Sigmoid colon (tissue), 7 donors: ENCODE data around the gene B2M. TPM values are rescaled to one million over a fixed set of nuclear protein-coding genes. Genes with fewer than 3 reads are reported as not detected.
"Not testable (repeated sequence)": the region's sequence is repeated elsewhere in the genome, so short reads cannot be mapped to it uniquely, and the experiment has no call there.

Experiments used
- DNase-seq: peaks from one replicate; pipeline ENCODE4 v3.0.0-alpha.2; 2019
- H3K27ac ChIP-seq, 4 donors: fragments of 200-600 bp; sonication (generic); one replicate each; pipeline ENCODE4 v1.5.1; 2016 to 2019; ENCODE audit warnings: mild to moderate bottlenecking in 1 of 4
- H3K27me3 ChIP-seq, 3 donors: fragments of 200-600 bp; sonication (generic); one replicate each; pipeline ENCODE4 v1.5.1; 2019; ENCODE audit warnings: mild to moderate bottlenecking in 1 of 3
- H3K36me3 ChIP-seq, 4 donors: fragments of 200-600 bp; sonication (generic); one replicate each; pipeline ENCODE4 v1.5.1; 2016 to 2019
- H3K4me1 ChIP-seq, 4 donors: fragments of 200-600 bp; sonication (generic); one replicate each; pipeline ENCODE4 v1.5.1; 2017 to 2019
- H3K4me3 ChIP-seq, 4 donors: fragments of 200-600 bp; sonication (generic); one replicate each; pipeline ENCODE4 v1.5.1; 2017 to 2019; ENCODE audit warnings: mild to moderate bottlenecking in 2 of 4, moderate library complexity in 1 of 4
- H3K9me3 ChIP-seq, 4 donors: fragments of 200-600 bp in 3 of 4; sonication (generic) in 3 of 4; one replicate each; pipeline versions ENCODE4 v1.5.1 to v1.6.1; 2013 to 2019
- EP300 ChIP-seq, 4 donors: sonication (generic); formaldehyde crosslinking; IDR thresholded peaks; one replicate each; pipeline ENCODE4 v1.6.1; 2017; ENCODE audit warnings: antibody characterized with exemption in 4 of 4
- POLR2A ChIP-seq, 2 donors: fragments of 450-650 bp; IDR thresholded peaks; one replicate each; pipeline ENCODE4 v1.6.1; 2016; ENCODE audit warnings: antibody characterized with exemption in 2 of 2, mild to moderate bottlenecking in 2 of 2, moderate library complexity in 2 of 2
- POLR2AphosphoS5 ChIP-seq, 4 donors: sonication (generic); formaldehyde crosslinking; IDR thresholded peaks; one replicate each; pipeline ENCODE4 v1.6.1; 2017; ENCODE audit warnings: antibody characterized with exemption in 4 of 4
- WGBS, 2 donors: extraction: QIAGEN DNeasy Blood & Tissue Kit; methylation state at CpG; one replicate each; pipeline ENCODE4 v1.1.7; 2013; 5-methylcytosine and 5-hydroxymethylcytosine counted together
- intact Hi-C: fragments of 100-400 bp; cut with DNase I; formaldehyde crosslinking; loops from one replicate; pipeline ENCODE4 v1.15.1; 2023
- polyA plus RNA-seq, 3 donors: library from polyadenylated mRNA; stranded (reverse); fragments of 200-250 nt; gene quantifications; one replicate each; pipeline ENCODE4 v1.2.3, GENCODE V29; 2013
- total RNA-seq, 4 donors: library from RNA; depleted of rRNA; stranded (reverse); fragments of >200 nt; gene quantifications; one replicate each; pipeline ENCODE4 v1.1.0, GENCODE V29; 2016
- TF ChIP-seq, protein P1 (sequence below), 4 experiments: fragments of 450-650 bp in 3 of 4; fragments of 200-600 bp in 1 of 4; IDR thresholded peaks; one replicate each; pipeline ENCODE4 v1.5.1; 2016 to 2019; ENCODE audit warnings: antibody characterized with exemption in 4 of 4, mild to moderate bottlenecking in 3 of 4, moderate library complexity in 2 of 4
- donor health status: healthy with polysubstance abuse.
- donor health status: Bipolar disorder and iron deficiency.
- donor health status: healthy.

Gene B2M
- total and polyA plus RNA-seq, 7 donors, result 1,906 to 8,584 (median 2,799) TPM

- Histone ChIP-seq H3K27me3 (no peaks in the 10 kb centered on the region), H3K36me3 (no peaks in the 10 kb centered on the region), H3K4me1 (no peaks in the 10 kb centered on the region), H3K4me3 (no peak overlapping the region), H3K27ac (no peak overlapping the region), H3K9me3 (no peaks in the 10 kb centered on the region)
- TF ChIP-seq EP300 (IDR thresholded peaks at IDR 0.05), result no peak
- TF ChIP-seq, protein P1, sequence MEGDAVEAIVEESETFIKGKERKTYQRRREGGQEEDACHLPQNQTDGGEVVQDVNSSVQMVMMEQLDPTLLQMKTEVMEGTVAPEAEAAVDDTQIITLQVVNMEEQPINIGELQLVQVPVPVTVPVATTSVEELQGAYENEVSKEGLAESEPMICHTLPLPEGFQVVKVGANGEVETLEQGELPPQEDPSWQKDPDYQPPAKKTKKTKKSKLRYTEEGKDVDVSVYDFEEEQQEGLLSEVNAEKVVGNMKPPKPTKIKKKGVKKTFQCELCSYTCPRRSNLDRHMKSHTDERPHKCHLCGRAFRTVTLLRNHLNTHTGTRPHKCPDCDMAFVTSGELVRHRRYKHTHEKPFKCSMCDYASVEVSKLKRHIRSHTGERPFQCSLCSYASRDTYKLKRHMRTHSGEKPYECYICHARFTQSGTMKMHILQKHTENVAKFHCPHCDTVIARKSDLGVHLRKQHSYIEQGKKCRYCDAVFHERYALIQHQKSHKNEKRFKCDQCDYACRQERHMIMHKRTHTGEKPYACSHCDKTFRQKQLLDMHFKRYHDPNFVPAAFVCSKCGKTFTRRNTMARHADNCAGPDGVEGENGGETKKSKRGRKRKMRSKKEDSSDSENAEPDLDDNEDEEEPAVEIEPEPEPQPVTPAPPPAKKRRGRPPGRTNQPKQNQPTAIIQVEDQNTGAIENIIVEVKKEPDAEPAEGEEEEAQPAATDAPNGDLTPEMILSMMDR (IDR thresholded peaks at IDR 0.05), result no peak
- TF ChIP-seq POLR2AphosphoS5 (IDR thresholded peaks at IDR 0.05), result no peak
- TF ChIP-seq POLR2A (IDR thresholded peaks at IDR 0.05), result no peak
- 69 to 75% methylated on average over 5 of the region's 5 CpGs for WGBS, 2 donors
- intact Hi-C loops, result no loop called here
- DNase-seq, result no peak
Measured at GRCh38 chr15:44675911-44676310, 35.4 kb upstream of the B2M start.

DNA sequence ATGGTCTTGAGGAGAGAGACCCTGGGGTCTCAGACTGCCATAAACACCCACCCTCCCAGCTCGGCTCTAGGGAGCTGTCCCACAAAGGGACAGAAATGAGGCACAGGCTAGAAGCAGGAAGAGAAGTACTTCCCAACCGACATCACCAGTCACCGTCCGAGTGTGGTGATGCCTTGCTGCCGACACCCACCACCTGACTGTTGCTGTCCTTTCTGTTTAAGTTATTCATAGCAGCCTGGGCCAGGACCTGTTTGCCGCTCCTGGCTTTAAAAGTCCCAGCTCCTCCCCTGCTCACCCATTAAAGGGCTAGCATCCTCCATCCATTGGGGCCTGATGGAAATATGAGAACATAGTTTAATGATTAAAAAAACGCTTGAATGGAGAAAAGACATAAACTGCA lies 34.6 kb upstream of the B2M start:
- intact Hi-C loops, result no loop called here
- Histone ChIP-seq H3K9me3 (no peaks in the 10 kb centered on the region), H3K36me3 (no peaks in the 10 kb centered on the region), H3K27me3 (no peaks in the 10 kb centered on the region), H3K4me3 (no peak overlapping the region), H3K4me1 (no peaks in the 10 kb centered on the region), H3K27ac (no peak overlapping the region)
- WGBS, 2 donors, result 42 to 54% methylated on average over 7 of the region's 7 CpGs
- TF ChIP-seq POLR2AphosphoS5 (IDR thresholded peaks at IDR 0.05), result no peak
- TF ChIP-seq, protein P1 (IDR thresholded peaks at IDR 0.05), result no peak
- DNase-seq, result no peak

DNA sequence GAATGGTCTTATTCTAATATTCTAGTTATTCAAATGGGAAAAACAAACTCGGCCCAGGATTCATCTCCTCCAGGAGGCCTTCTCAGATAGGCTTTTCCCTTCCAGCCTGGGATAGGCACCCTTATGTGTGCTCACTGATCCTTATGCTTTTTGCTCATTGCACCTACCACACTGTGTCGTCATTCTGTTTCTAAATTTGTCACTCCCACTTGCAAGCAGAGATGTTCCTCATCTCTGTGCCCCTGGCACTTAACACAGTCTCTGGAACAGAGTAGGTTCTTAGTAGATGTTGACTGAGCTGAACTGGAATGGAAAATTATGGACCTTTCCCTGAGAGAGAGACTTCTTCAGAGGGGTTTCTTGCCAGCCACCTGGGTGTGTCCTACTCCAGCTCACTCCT lies 29.1 kb upstream of the B2M start:
- no peaks in the 10 kb centered on the region for H3K9me3 ChIP-seq
- no peaks in the 10 kb centered on the region for H3K27me3 ChIP-seq
- H3K27ac ChIP-seq, result no peak overlapping the region
- no peak for DNase-seq
- TF ChIP-seq, protein P1 (IDR thresholded peaks at IDR 0.05), result no peak
- 73 to 95% methylated on average over 2 of the region's 2 CpGs for WGBS, 2 donors
- peaks cover 0 to 6% (median 0%) of the 10 kb centered on the region in 4 donors for H3K4me1 ChIP-seq
- H3K4me3 ChIP-seq, result no peak overlapping the region
- intact Hi-C loops, result no loop called here
- no peaks in the 10 kb centered on the region for H3K36me3 ChIP-seq

GRCh38 chr15:44682809-44683682 lies 28.3 kb upstream of the B2M start:
- WGBS, 2 donors, result 12 to 23% methylated on average over 8 of the region's 8 CpGs
- intact Hi-C loops, result not testable (repeated sequence)

DNA sequence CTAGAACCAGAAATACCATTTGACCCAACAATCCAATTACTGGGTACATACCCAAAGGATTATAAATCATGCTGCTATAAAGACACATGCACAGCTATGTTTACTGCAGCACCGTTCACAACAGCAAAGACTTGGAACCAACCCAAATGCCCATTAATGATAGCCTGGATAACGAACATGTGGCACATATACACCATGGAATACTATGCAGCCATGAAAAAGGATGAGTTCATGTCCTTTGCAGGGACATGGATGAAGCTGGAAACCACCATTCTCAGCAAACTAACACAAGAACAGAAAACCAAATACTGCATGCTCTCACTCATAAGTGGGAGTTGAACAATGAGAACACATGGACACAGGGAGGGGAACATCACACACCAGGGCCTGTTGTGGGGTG lies 22.0 kb upstream of the B2M start:
- 80 to 83% methylated on average over 2 of the region's 2 CpGs for WGBS, 2 donors
- H3K4me1 ChIP-seq, H3K27ac ChIP-seq, intact Hi-C loops, DNase-seq, H3K36me3 ChIP-seq, H3K27me3 ChIP-seq, H3K9me3 ChIP-seq, H3K4me3 ChIP-seq: not testable (repeated sequence)

More at GRCh38 chr15:44682809-44683682, 28.3 kb upstream of the B2M start:
- H3K4me3 ChIP-seq, H3K9me3 ChIP-seq, H3K36me3 ChIP-seq, H3K4me1 ChIP-seq, H3K27ac ChIP-seq, H3K27me3 ChIP-seq, DNase-seq: not testable (repeated sequence)

DNA sequence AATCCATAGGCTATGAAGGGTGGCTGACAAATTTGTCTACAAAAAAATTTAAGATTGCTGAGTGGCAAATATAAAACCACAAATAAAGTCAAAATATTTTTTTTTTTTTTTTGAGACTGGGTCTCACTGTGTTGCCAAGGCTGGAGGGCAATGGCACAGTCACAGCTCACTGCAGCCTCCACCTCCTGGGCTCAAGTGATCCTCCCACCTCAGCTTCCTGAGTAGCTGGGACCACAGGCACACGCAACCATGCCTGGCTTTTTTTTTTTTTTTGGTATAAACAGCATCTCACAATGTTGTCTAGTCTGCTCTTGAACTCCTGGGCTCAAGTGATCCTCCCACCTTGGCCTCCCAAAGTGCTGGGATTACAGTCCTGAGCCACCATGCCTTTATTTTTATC lies 21.1 kb upstream of the B2M start:
- intact Hi-C loops, H3K36me3 ChIP-seq, H3K27me3 ChIP-seq, H3K27ac ChIP-seq, H3K9me3 ChIP-seq, H3K4me3 ChIP-seq, DNase-seq, H3K4me1 ChIP-seq: not testable (repeated sequence)
- 43 to 74% methylated on average over 1 of the region's 1 CpG for WGBS, 2 donors
